ENCODE results near the gene HSH2D.
"Not testable (repeated sequence)": the region's sequence is repeated elsewhere in the genome, so short reads cannot be mapped to it uniquely, and the experiment has no call there.

The HSH2D gene

GRCh38 chr19:16117594-16118033 is 25.9 kb upstream of the HSH2D start:
- H3K9me3 ChIP-seq (replicated peaks; ENCODE audit: insufficient read depth, low read length) = no peaks in the 10 kb centered on the region
- peaks cover 66% of the 10 kb centered on the region for H3K4me1 ChIP-seq (ENCODE audit: low read length)
- TF ChIP-seq CTCF (IDR thresholded peaks at IDR 0.05; ENCODE audit: low read length) (peak; percentile 60), EZH2 (optimal IDR thresholded peaks at IDR 0.05; ENCODE audit: low read depth, low read length) (no peak), EZH2phosphoT487 (IDR thresholded peaks at IDR 0.05; ENCODE audit: low read length) (no peak)
- peak; percentile 67 for DNase-seq
- H3F3A ChIP-seq (ENCODE audit: insufficient read depth, low read length) = peaks cover 63% of the 10 kb centered on the region
- H3K36me3 ChIP-seq (replicated peaks; ENCODE audit: insufficient read depth, low read length) = peaks cover 6% of the 10 kb centered on the region
- peak overlapping the region; percentile 66 for H3K4me2 ChIP-seq (ENCODE audit: low read depth, low read length)
- H3K4me3 ChIP-seq (ENCODE audit: low read length) = no peak overlapping the region
- no peaks in the 10 kb centered on the region for H3K9me2 ChIP-seq (replicated peaks; ENCODE audit: insufficient read depth, low read length)
- H3K9ac ChIP-seq (ENCODE audit: low read length) = peak overlapping the region; percentile 70
- H2AFZ ChIP-seq (ENCODE audit: low read length) = no peak overlapping the region
- peaks cover 80% of the 10 kb centered on the region for H3K79me2 ChIP-seq (ENCODE audit: low read length)
- peak overlapping the region; percentile 96 for H3K27ac ChIP-seq (ENCODE audit: low read length)
- no peaks in the 10 kb centered on the region for H3K27me3 ChIP-seq (replicated peaks; ENCODE audit: insufficient read depth, low read length)
- no peaks in the 10 kb centered on the region for H4K20me1 ChIP-seq (ENCODE audit: insufficient read depth, low read length)

- no peak overlapping the region; the same call in 1 of the 2 replicates for H3K4me3 ChIP-seq (ENCODE audit: low read length)
- no peak for TF ChIP-seq CTCF (IDR thresholded peaks at IDR 0.05; ENCODE audit: low read length)
- TF ChIP-seq EZH2phosphoT487 (IDR thresholded peaks at IDR 0.05; ENCODE audit: low read length) = no peak
These were observed 24.9 kb upstream of the HSH2D start for GRCh38 chr19:16118489-16119033.

GRCh38 chr19:16119075-16119857 is 24.2 kb upstream of the HSH2D start:
- H3F3A ChIP-seq (ENCODE audit: insufficient read depth, low read length) = peaks cover 53% of the 10 kb centered on the region

More at GRCh38 chr19:16118489-16119033, 24.9 kb upstream of the HSH2D start:
- H2AFZ ChIP-seq (ENCODE audit: low read length) = no peak overlapping the region
- H3K36me3 ChIP-seq (replicated peaks; ENCODE audit: insufficient read depth, low read length) = peaks cover 10% of the 10 kb centered on the region
- H3K9me2 ChIP-seq (replicated peaks; ENCODE audit: insufficient read depth, low read length) = no peaks in the 10 kb centered on the region
- peak overlapping the region; percentile 66 for H3K4me2 ChIP-seq (ENCODE audit: low read depth, low read length)
- H3K79me2 ChIP-seq (ENCODE audit: low read length) = peaks cover 80% of the 10 kb centered on the region
- H3K9me3 ChIP-seq (replicated peaks; ENCODE audit: insufficient read depth, low read length) = no peaks in the 10 kb centered on the region
- H3K9ac ChIP-seq (ENCODE audit: low read length) = peak overlapping the region; percentile 70
- peak overlapping the region; percentile 96 for H3K27ac ChIP-seq (ENCODE audit: low read length)
- no peaks in the 10 kb centered on the region for H4K20me1 ChIP-seq (ENCODE audit: insufficient read depth, low read length)
- peaks cover 57% of the 10 kb centered on the region for H3F3A ChIP-seq (ENCODE audit: insufficient read depth, low read length)
- peaks cover 58% of the 10 kb centered on the region for H3K4me1 ChIP-seq (ENCODE audit: low read length)
- H3K27me3 ChIP-seq (replicated peaks; ENCODE audit: insufficient read depth, low read length) = no peaks in the 10 kb centered on the region
- DNase-seq = peak; percentile 92

GRCh38 chr19:16121141-16121540 is 22.3 kb upstream of the HSH2D start:
- Histone ChIP-seq H3K9me3 (replicated peaks; ENCODE audit: insufficient read depth, low read length) (no peaks in the 10 kb centered on the region), H3K27ac (ENCODE audit: low read length) (no peak overlapping the region), H3K9ac (ENCODE audit: low read length) (no peak overlapping the region), H3K4me3 (ENCODE audit: low read length) (no peak overlapping the region), H3K4me2 (ENCODE audit: low read depth, low read length) (no peak overlapping the region), H3K4me1 (ENCODE audit: low read length) (peaks cover 37% of the 10 kb centered on the region), H3K79me2 (ENCODE audit: low read length) (peaks cover 80% of the 10 kb centered on the region), H3F3A (ENCODE audit: insufficient read depth, low read length) (peaks cover 38% of the 10 kb centered on the region), H3K36me3 (replicated peaks; ENCODE audit: insufficient read depth, low read length) (peaks cover 21% of the 10 kb centered on the region), H3K27me3 (replicated peaks; ENCODE audit: insufficient read depth, low read length) (no peaks in the 10 kb centered on the region), H4K20me1 (ENCODE audit: insufficient read depth, low read length) (no peaks in the 10 kb centered on the region), H2AFZ (ENCODE audit: low read length) (no peak overlapping the region), H3K9me2 (replicated peaks; ENCODE audit: insufficient read depth, low read length) (no peaks in the 10 kb centered on the region)
- no peak for DNase-seq
- no peak for TF ChIP-seq EZH2 (optimal IDR thresholded peaks at IDR 0.05; ENCODE audit: low read depth, low read length)
- no peak for TF ChIP-seq EZH2phosphoT487 (IDR thresholded peaks at IDR 0.05; ENCODE audit: low read length)
- TF ChIP-seq CTCF (IDR thresholded peaks at IDR 0.05; ENCODE audit: low read length) = no peak

More at GRCh38 chr19:16119075-16119857, 24.2 kb upstream of the HSH2D start:
- H3K4me3 ChIP-seq (ENCODE audit: low read length); H3K9me2 ChIP-seq (replicated peaks; ENCODE audit: insufficient read depth, low read length); H2AFZ ChIP-seq (ENCODE audit: low read length); H3K27me3 ChIP-seq (replicated peaks; ENCODE audit: insufficient read depth, low read length); H4K20me1 ChIP-seq (ENCODE audit: insufficient read depth, low read length); H3K9me3 ChIP-seq (replicated peaks; ENCODE audit: insufficient read depth, low read length): not testable (repeated sequence)
- Histone ChIP-seq H3K79me2 (ENCODE audit: low read length) (peaks cover 80% of the 10 kb centered on the region), H3K4me2 (ENCODE audit: low read depth, low read length) (peak overlapping the region; percentile 30), H3K36me3 (replicated peaks; ENCODE audit: insufficient read depth, low read length) (peaks cover 10% of the 10 kb centered on the region), H3K27ac (ENCODE audit: low read length) (peak overlapping the region; percentile 96), H3K9ac (ENCODE audit: low read length) (peak overlapping the region; percentile 41), H3K4me1 (ENCODE audit: low read length) (peaks cover 54% of the 10 kb centered on the region)
- peak; percentile 74 for DNase-seq

Data from MM.1S (cell line).